Cardiac muscle cell (in vitro differentiated cells and primary cell): ENCODE measurements around the gene PPP1R1C. TPM values are rescaled to one million over a fixed set of nuclear protein-coding genes. Genes with fewer than 3 reads are reported as not detected.
A peak's percentile ranks its signal among the peaks of the same experiment; 100 is the strongest.

Experiments
- DNase-seq, 2 donors: peaks; one replicate each; pipeline versions ENCODE4 v3.0.0 to v3.0.0-alpha.2; 2010 to 2017; ENCODE audit warnings: low read depth in 1 of 2, low spot score in 1 of 2
- H3K27ac ChIP-seq: fragments of 200-600 bp; sonication (generic); 2 replicates; pipeline ENCODE4 v1.5.1; 2016
- H3K27me3 ChIP-seq: fragments of 200-600 bp; sonication (generic); 2 replicates; pipeline ENCODE4 v1.6.0; 2016; ENCODE audit warnings: control low read depth
- H3K36me3 ChIP-seq: fragments of 200-600 bp; sonication (generic); 2 replicates; pipeline ENCODE4 v1.5.1; 2016; ENCODE audit warnings: control low read depth
- H3K4me1 ChIP-seq: fragments of 200-600 bp; sonication (generic); 2 replicates; pipeline ENCODE4 v1.8.1; 2017; ENCODE audit warnings: low read depth, mild to moderate bottlenecking, mixed run types
- H3K4me3 ChIP-seq: fragments of 200-600 bp; sonication (generic); 2 replicates; pipeline ENCODE4 v1.5.1; 2016; ENCODE audit warnings: mild to moderate bottlenecking
- H3K9me3 ChIP-seq: fragments of 200-600 bp; sonication (generic); 2 replicates; pipeline ENCODE4 v1.5.1; 2017; ENCODE audit warnings: low read depth, mild to moderate bottlenecking, control low read depth
- polyA plus RNA-seq: library from polyadenylated mRNA; unstranded; fragments of >200 nt; fragmentation: Nextera tagmentation; extraction: Ambion mirVana; gene quantifications from 2 replicates; pipeline ENCODE4 v1.2.1, GENCODE V29; 2016
- total RNA-seq: library from RNA; depleted of rRNA; stranded (reverse); fragments of >200 nt; gene quantifications from 2 replicates; pipeline ENCODE4 v1.2.3, GENCODE V29; 2016
- TF ChIP-seq, protein P1 (sequence below): IDR thresholded peaks from 2 replicates; pipeline ENCODE4 v1.5.1; 2012; ENCODE audit warnings: low read depth, mild to moderate bottlenecking, low read length

PPP1R1C gene
- total and polyA plus RNA-seq, 2 experiments from 2014 or later = 8.6 to 12.1 TPM

DNA sequence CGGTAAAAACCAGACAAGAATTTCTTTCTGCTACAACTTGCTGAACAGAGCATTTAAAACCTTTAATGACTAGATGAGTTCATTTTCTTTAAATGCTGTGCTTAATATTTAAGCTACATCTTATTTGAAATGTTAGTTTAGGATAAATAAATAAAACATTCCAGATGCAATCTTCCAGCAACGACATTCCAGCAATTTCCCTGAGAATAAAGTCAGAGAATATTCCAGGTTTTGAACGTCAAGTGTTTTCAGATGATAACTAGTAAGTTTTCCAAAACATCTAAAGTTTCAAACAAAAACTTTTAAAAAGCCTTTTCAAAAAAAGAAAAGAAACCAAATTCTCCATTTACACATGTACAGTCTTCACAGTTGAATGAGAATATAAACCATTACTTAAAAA is 104.8 kb downstream of the PPP1R1C start:
- Histone ChIP-seq H3K27me3 (no peaks in the 10 kb centered on the region), H3K27ac (no peak overlapping the region), H3K9me3 (no peaks in the 10 kb centered on the region), H3K4me3 (no peak overlapping the region), H3K36me3 (no peaks in the 10 kb centered on the region), H3K4me1 (no peaks in the 10 kb centered on the region)
- TF ChIP-seq, protein P1, sequence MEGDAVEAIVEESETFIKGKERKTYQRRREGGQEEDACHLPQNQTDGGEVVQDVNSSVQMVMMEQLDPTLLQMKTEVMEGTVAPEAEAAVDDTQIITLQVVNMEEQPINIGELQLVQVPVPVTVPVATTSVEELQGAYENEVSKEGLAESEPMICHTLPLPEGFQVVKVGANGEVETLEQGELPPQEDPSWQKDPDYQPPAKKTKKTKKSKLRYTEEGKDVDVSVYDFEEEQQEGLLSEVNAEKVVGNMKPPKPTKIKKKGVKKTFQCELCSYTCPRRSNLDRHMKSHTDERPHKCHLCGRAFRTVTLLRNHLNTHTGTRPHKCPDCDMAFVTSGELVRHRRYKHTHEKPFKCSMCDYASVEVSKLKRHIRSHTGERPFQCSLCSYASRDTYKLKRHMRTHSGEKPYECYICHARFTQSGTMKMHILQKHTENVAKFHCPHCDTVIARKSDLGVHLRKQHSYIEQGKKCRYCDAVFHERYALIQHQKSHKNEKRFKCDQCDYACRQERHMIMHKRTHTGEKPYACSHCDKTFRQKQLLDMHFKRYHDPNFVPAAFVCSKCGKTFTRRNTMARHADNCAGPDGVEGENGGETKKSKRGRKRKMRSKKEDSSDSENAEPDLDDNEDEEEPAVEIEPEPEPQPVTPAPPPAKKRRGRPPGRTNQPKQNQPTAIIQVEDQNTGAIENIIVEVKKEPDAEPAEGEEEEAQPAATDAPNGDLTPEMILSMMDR = no peak
- DNase-seq = no peak

DNA sequence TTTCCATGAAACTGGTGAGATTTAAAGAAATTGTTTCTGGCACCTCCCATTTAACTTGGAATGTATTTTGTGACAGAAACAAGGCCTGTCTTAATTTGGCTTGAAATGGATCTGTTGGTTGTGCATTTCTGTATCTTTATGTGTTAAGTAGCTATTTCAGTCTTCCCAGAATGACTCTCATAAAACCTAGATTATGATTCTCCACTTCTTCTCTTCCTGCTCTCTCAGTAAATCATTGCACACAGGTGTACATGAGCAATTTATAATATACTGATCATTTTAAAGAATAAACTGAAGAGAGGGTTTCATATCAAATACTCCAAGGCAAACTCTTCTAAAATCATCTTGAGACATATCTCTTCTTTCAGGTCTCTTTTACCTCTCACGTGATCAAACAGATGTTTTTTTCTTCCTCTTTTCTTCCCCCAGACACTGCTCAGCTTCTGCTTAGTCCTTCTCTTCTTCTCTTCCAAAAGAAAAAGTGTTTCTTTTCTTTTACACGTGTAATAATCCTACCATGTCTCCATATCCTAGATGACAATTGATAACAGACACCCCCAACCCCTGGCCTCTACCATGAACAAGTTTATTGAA is 112.0 kb downstream of the PPP1R1C start:
- no peaks in the 10 kb centered on the region for H3K27me3 ChIP-seq
- H3K36me3 ChIP-seq = no peaks in the 10 kb centered on the region
- no peak for DNase-seq
- H3K27ac ChIP-seq = no peak overlapping the region
- TF ChIP-seq, protein P1 = no peak
- no peak overlapping the region for H3K4me3 ChIP-seq
- no peaks in the 10 kb centered on the region for H3K9me3 ChIP-seq
- H3K4me1 ChIP-seq = no peaks in the 10 kb centered on the region

DNA sequence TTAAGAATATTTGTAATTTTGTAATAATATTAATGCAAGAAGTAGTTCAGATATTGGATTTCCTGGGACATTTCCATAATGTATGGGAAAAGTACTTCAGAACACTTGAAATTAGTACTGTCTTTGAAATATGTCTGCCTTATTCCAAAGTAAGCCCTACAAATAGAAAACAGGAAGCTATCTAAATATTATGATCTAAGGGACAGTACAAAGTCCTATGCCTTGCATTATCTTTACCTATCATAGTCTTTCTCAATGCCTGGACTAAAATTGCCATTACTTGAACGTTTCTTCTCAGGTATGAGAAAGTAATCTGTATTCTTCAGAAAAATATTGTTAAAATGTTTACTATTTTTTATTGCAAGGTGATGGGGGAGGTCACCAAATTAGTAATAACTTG is 113.0 kb downstream of the PPP1R1C start:
- Histone ChIP-seq H3K9me3 (no peaks in the 10 kb centered on the region), H3K27ac (no peak overlapping the region), H3K4me3 (no peak overlapping the region), H3K4me1 (no peaks in the 10 kb centered on the region), H3K27me3 (no peaks in the 10 kb centered on the region), H3K36me3 (no peaks in the 10 kb centered on the region)
- DNase-seq = no peak
- TF ChIP-seq, protein P1 = no peak

DNA sequence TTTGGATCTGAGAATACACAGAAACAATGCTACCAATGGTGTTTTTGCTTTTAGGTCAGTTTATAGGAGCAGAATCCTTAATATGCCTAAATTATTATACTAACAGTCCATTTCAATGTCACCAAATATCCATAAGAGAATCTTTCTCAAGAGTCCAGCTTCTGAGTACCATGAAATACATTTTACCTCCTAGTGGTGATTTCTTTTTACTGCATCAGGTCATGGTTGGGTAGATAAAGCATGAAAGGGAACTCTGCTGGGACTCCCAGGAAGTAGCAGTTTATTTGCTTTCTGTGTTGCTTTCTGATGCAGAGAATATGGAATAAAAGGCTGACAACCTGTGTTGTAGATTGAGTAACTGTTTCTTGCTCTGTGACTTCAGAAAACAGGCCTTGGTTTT is 115.6 kb downstream of the PPP1R1C start:
- Histone ChIP-seq H3K27me3 (no peaks in the 10 kb centered on the region), H3K4me3 (no peak overlapping the region), H3K9me3 (no peaks in the 10 kb centered on the region), H3K4me1 (no peaks in the 10 kb centered on the region), H3K27ac (no peak overlapping the region), H3K36me3 (no peaks in the 10 kb centered on the region)
- TF ChIP-seq, protein P1 = peak; percentile 22
- no peak for DNase-seq

DNA sequence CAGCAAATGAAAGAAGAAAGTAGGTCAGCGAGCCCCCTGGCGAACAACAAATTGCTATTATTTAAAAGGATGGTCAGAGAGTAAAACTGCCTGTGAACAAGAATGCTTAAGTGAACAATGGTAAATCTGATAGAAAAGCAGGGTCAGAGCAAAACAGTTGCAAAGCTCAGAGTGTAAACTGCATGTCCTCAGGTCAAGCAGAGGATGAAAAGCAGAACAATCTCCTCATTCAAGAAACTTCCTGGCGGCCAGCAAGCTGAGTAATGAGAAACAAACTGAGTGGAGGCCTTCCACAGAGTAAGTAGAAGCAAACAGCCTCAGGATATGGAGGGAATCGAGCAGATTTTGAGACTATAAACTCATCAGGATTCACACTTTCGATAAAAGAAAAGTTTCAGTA is 117.9 kb downstream of the PPP1R1C start:
- H3K27ac ChIP-seq = no peak overlapping the region
- TF ChIP-seq, protein P1 = no peak
- DNase-seq = no peak
- no peaks in the 10 kb centered on the region for H3K9me3 ChIP-seq
- no peaks in the 10 kb centered on the region for H3K36me3 ChIP-seq
- H3K4me3 ChIP-seq = no peak overlapping the region
- H3K27me3 ChIP-seq = no peaks in the 10 kb centered on the region
- no peaks in the 10 kb centered on the region for H3K4me1 ChIP-seq

DNA sequence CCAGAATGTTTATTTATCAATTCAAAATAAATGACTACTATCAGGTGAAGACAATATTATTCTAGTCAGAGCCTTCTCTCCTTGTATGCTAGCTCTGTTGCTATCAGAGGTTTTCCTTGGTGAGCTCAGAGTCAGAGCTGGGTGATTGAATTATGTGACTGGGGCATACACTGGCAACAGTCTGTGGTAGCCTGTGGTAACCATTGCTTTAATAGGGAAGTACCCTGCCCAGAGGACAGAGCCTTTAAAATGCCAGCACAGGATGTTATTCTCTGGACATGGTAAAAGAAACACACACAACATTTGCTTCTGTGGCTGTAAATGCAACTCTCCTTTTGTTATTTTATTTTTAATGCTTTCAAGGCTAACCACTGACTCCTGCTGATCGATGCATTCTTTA is 124.7 kb downstream of the PPP1R1C start:
- Histone ChIP-seq H3K4me3 (no peak overlapping the region), H3K36me3 (no peaks in the 10 kb centered on the region), H3K4me1 (no peaks in the 10 kb centered on the region), H3K27me3 (no peaks in the 10 kb centered on the region), H3K27ac (no peak overlapping the region), H3K9me3 (no peaks in the 10 kb centered on the region)
- TF ChIP-seq, protein P1 = no peak
- no peak for DNase-seq
